ENCODE data around the gene SLC22A4.

SLC22A4 gene

GRCh38 chr5:132344775-132345514 lies 50.8 kb downstream of the SLC22A4 start:
- no peak for DNase-seq

- no peak for DNase-seq
Observed at GRCh38 chr5:132353486-132353995, 59.3 kb downstream of the SLC22A4 start.

- no peak for DNase-seq
Observed at GRCh38 chr5:132354381-132355139, 60.4 kb downstream of the SLC22A4 start.

- no peak for DNase-seq
Observed at GRCh38 chr5:132355140-132355765, 61.1 kb downstream of the SLC22A4 start.

GRCh38 chr5:132358775-132359174 lies 64.6 kb downstream of the SLC22A4 start:
- DNase-seq = no peak

- DNase-seq = no peak
Observed at GRCh38 chr5:132362086-132362485, 67.9 kb downstream of the SLC22A4 start.

- DNase-seq = peak; percentile 62 to 84
Observed at GRCh38 chr5:132363431-132364112, 69.4 kb downstream of the SLC22A4 start.

GRCh38 chr5:132364319-132364718 lies 70.1 kb downstream of the SLC22A4 start:
- peak in 1 of 2 experiments; percentile 34 for DNase-seq

GRCh38 chr5:132365213-132365612 lies 71.0 kb downstream of the SLC22A4 start:
- DNase-seq = peak in 1 of 2 experiments; percentile 12

GRCh38 chr5:132368186-132368585 lies 74.0 kb downstream of the SLC22A4 start:
- no peak for DNase-seq

- DNase-seq = no peak
Observed at GRCh38 chr5:132369007-132369473, 74.8 kb downstream of the SLC22A4 start.

GRCh38 chr5:132369474-132370180 lies 75.4 kb downstream of the SLC22A4 start, which contains the start of gene SLC22A5:
SLC22A5 (plus strand) TSS chr5:132369710; CDS start chr5:132369973, 263 bp downstream.
- peak in 1 of 2 experiments; percentile 63 for DNase-seq

GRCh38 chr5:132370181-132370970 lies 76.2 kb downstream of the SLC22A4 start:
- no peak for DNase-seq

- no peak for DNase-seq
Observed at GRCh38 chr5:132370971-132371602, 76.9 kb downstream of the SLC22A4 start.

GRCh38 chr5:132371603-132371994 lies 77.4 kb downstream of the SLC22A4 start:
- DNase-seq = no peak

GRCh38 chr5:132372127-132372526 lies 77.9 kb downstream of the SLC22A4 start:
- no peak for DNase-seq

- DNase-seq = no peak
Observed at GRCh38 chr5:132372542-132372941, 78.3 kb downstream of the SLC22A4 start.

GRCh38 chr5:132375957-132376356 lies 81.8 kb downstream of the SLC22A4 start:
- peak in 1 of 2 experiments; percentile 4 for DNase-seq

- DNase-seq = peak in 1 of 2 experiments; percentile 42
Observed at GRCh38 chr5:132376694-132377641, 82.8 kb downstream of the SLC22A4 start.

Measured in NCI-H446 (cell line).